Panc1 (cell line): Measurements from ENCODE around the gene OR1I1.

Experiments used
- POLR2AphosphoS5 ChIP-seq: IDR thresholded peaks from 2 replicates; pipeline ENCODE4 v1.6.1; 2012; ENCODE audit warnings: mild to moderate bottlenecking, low read depth, low read length, moderate library complexity
- SIN3A ChIP-seq: IDR thresholded peaks from 2 replicates; pipeline ENCODE4 v1.6.1; 2012; ENCODE audit warnings: low read depth, mild to moderate bottlenecking, low read length, moderate library complexity, borderline replicate concordance; ENCODE audit not compliant: insufficient read depth
- TF ChIP-seq, protein P1 (sequence below): fragments of 450-650 bp; IDR thresholded peaks from 2 replicates; pipeline ENCODE4 v1.5.1; 2017; ENCODE audit warnings: mild to moderate bottlenecking
- TF ChIP-seq, protein P2 (sequence below), 2 experiments: IDR thresholded peaks; 2 replicates each; pipeline ENCODE4 v1.6.1; 2011 to 2012; ENCODE audit warnings: low read depth in 2 of 2, control low read depth in 1 of 2, low read length in 1 of 2, mild to moderate bottlenecking in 1 of 2, moderate library complexity in 1 of 2; ENCODE audit not compliant: insufficient read depth in 1 of 2

DNA sequence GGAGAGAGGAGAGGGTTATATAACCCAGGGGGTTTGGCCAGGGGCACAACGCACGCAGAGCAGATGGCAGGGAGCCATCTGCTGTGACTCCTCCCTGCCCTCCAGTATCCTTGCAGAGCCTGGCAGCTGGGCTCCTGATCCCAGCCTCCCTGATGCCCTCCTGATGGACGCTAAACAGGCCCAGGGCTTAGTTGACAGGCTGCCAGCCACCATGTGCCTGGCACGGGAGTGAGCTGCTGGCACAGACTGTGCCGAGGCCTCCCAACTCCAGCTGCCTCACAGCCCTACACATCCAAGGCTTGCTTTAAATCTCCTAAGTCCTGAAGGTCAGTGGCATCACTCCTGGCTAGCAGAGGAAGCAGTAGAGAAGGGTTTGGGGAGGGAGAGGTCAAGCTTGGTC, 41.9 kb downstream of the OR1I1 start:
- TF ChIP-seq POLR2AphosphoS5 (no peak), SIN3A (no peak)
- TF ChIP-seq, protein P1, sequence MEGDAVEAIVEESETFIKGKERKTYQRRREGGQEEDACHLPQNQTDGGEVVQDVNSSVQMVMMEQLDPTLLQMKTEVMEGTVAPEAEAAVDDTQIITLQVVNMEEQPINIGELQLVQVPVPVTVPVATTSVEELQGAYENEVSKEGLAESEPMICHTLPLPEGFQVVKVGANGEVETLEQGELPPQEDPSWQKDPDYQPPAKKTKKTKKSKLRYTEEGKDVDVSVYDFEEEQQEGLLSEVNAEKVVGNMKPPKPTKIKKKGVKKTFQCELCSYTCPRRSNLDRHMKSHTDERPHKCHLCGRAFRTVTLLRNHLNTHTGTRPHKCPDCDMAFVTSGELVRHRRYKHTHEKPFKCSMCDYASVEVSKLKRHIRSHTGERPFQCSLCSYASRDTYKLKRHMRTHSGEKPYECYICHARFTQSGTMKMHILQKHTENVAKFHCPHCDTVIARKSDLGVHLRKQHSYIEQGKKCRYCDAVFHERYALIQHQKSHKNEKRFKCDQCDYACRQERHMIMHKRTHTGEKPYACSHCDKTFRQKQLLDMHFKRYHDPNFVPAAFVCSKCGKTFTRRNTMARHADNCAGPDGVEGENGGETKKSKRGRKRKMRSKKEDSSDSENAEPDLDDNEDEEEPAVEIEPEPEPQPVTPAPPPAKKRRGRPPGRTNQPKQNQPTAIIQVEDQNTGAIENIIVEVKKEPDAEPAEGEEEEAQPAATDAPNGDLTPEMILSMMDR, result no peak
- TF ChIP-seq, protein P2, sequence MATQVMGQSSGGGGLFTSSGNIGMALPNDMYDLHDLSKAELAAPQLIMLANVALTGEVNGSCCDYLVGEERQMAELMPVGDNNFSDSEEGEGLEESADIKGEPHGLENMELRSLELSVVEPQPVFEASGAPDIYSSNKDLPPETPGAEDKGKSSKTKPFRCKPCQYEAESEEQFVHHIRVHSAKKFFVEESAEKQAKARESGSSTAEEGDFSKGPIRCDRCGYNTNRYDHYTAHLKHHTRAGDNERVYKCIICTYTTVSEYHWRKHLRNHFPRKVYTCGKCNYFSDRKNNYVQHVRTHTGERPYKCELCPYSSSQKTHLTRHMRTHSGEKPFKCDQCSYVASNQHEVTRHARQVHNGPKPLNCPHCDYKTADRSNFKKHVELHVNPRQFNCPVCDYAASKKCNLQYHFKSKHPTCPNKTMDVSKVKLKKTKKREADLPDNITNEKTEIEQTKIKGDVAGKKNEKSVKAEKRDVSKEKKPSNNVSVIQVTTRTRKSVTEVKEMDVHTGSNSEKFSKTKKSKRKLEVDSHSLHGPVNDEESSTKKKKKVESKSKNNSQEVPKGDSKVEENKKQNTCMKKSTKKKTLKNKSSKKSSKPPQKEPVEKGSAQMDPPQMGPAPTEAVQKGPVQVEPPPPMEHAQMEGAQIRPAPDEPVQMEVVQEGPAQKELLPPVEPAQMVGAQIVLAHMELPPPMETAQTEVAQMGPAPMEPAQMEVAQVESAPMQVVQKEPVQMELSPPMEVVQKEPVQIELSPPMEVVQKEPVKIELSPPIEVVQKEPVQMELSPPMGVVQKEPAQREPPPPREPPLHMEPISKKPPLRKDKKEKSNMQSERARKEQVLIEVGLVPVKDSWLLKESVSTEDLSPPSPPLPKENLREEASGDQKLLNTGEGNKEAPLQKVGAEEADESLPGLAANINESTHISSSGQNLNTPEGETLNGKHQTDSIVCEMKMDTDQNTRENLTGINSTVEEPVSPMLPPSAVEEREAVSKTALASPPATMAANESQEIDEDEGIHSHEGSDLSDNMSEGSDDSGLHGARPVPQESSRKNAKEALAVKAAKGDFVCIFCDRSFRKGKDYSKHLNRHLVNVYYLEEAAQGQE (IDR thresholded peaks at IDR 0.05; ENCODE audit: insufficient read depth in 1 of 2, low read depth in 2 of 2, low read length in 1 of 2), result no peak
